CD4-positive, alpha-beta T cell treated with Interleukin-4 for 4 hours (primary cell): ENCODE measurements around the gene PER2.
"Not testable (repeated sequence)": the region's sequence is repeated elsewhere in the genome, so short reads cannot be mapped to it uniquely, and the experiment has no call there.

ENCODE experiments used
- DNase-seq: peaks from one replicate; pipeline ENCODE4 v3.0.0-alpha.2; 2020

The PER2 gene, protein sequence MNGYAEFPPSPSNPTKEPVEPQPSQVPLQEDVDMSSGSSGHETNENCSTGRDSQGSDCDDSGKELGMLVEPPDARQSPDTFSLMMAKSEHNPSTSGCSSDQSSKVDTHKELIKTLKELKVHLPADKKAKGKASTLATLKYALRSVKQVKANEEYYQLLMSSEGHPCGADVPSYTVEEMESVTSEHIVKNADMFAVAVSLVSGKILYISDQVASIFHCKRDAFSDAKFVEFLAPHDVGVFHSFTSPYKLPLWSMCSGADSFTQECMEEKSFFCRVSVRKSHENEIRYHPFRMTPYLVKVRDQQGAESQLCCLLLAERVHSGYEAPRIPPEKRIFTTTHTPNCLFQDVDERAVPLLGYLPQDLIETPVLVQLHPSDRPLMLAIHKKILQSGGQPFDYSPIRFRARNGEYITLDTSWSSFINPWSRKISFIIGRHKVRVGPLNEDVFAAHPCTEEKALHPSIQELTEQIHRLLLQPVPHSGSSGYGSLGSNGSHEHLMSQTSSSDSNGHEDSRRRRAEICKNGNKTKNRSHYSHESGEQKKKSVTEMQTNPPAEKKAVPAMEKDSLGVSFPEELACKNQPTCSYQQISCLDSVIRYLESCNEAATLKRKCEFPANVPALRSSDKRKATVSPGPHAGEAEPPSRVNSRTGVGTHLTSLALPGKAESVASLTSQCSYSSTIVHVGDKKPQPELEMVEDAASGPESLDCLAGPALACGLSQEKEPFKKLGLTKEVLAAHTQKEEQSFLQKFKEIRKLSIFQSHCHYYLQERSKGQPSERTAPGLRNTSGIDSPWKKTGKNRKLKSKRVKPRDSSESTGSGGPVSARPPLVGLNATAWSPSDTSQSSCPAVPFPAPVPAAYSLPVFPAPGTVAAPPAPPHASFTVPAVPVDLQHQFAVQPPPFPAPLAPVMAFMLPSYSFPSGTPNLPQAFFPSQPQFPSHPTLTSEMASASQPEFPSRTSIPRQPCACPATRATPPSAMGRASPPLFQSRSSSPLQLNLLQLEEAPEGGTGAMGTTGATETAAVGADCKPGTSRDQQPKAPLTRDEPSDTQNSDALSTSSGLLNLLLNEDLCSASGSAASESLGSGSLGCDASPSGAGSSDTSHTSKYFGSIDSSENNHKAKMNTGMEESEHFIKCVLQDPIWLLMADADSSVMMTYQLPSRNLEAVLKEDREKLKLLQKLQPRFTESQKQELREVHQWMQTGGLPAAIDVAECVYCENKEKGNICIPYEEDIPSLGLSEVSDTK (N-terminal part only)

GRCh38 chr2:238287737-238288649, at the start of gene PER2:
TSS of gene PER2 (minus strand) at chr2:238288610. CDS start at chr2:238277936, 10,674 bp downstream.
- peak; percentile 20 for DNase-seq

DNA sequence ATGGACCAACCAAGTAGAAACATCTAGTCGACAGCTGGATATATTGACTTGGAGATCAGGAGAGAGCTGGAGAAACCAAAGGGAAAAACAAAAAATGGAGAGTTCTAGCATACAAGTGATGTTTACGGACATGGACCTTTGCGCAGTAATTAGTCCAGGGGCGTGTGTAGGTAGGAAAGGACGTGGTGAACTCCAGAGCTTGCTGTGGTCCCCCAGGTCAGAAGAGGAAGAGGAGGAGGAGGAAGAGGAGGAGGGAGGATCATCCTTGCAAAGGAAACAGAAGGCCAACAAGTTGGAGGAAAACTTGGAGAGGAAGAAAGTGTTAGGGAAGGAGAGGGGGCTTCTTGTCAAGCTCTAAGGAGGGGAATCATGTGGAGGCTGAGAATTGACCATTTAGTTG, 49.4 kb upstream of the PER2 start:
- DNase-seq = no peak

DNA sequence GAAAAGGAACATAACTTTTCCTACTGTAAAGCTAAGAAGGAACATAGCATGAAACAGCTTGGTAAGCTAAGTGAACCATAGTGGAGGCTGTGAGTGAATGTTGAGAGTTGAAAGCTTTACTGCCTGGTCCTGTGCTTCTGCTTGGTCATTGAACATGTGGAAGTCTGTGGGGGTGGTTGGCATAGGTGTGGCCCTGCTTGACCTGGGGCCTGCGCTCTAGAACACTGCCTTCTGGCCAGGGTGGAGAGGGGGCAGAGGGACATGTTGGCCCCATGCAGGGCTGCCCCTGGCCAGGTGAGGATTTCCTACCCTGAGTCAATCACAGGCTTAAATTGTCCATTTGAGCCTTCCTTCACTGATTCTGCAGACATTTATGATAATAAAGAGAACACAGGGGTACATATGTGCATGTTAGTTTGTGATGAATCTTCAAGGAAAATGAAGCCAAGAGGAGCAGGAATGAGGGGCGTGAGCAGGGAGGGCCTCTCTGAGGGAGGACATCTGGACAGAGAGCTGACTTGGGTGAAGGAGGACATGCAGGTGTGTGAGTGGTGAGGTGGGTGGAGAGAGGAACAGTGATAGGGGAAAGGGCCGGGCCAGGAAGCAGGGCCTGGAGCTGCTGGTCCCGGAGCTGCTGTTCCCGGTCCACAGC, 48.5 kb upstream of the PER2 start:
- no peak for DNase-seq

DNA sequence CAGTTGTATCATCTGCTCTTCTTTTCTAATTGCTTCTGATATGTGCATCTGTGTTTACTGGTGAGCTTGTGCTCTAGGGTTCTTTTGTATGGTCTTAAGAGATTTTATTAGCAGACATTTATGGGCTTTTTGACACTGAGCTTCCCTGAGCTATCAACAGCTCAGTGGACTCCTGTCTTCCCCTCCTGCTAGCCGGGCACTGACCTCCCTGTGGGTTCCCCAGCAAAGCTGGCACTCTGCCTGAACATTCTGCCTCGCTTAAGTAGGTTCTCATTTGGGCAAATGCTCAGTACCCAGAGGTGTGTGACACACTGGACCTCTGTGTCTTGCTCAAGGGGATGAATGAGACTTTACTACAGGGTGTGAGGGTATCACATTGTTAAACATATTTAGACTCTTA, 47.7 kb upstream of the PER2 start:
- no peak for DNase-seq

DNA sequence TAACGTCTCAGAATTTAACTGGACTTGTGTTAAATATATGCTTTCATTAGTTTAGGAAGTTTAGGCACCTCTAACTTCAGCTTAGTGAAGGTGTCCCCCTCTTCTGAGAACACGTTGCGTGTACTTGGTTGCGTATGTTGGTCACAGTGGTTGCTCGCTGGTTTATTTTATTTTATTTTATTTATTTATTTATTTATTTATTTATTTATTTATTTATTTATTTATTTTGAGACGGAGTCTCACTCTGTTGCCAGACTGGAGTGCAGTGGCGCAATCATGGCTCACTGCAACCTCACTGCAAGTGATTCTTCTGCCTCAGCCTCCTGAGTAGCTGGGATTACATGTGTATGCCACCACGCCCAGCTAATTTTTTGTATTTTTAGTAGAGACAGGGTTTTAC, 47.2 kb upstream of the PER2 start:
- not testable (repeated sequence) for DNase-seq

GRCh38 chr2:238334885-238335284, 46.5 kb upstream of the PER2 start:
- DNase-seq = no peak

DNA sequence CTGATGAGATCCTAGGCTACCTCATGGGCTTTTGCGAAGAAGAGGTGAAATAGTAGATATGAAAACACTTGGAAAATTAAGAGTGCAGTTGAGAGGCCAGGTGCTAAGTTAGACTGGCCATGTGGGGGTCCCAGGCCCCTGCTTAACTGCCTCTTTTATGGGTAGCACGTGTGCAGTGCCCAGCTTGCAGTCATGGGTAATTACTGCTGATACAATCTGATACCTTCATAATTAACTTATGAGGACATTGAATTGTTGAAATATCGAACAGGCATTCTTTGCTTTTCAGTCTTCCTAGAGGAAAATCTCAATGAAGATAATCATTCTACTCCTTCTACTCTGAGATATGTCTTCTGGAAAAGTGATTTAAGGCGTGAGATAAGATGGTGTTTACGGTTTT, 43.5 kb upstream of the PER2 start:
- DNase-seq = no peak

DNA sequence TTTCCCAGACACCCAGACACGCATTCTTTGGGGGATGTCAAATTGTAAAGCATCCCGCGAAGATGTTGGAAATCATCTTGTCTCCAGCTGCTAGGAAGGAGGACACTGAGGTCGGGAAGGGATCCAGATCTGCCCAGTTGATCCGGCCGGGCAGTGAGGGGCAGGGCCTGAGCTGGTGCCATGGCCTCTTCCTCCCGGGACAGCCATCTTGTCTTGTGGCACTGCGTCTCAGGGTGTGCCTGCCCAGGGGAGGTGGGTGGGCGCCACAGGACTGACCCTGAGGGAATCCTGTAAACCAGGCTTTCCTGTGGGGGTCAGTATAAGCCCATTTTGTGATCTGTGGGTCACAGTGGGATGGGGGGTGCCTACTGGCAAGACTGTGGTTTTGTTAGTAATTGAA, 42.0 kb upstream of the PER2 start:
- no peak for DNase-seq

DNA sequence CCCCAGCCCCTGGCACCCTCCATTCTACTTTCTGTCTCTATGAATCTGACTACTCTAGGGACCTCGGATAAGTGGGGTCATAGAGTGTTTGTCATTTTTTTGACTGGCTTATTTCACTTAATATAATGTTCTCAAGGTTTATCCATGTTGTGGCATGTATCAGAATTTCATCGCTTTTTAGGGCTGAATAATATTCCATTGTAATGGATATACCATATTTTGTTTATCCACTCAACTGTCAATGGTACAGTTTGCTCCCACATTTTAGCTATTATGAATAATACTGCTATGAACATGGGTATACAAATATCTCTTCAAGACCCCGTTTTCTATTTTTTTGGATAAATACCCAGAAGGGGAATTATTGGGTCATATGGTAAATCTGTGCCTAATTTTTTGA, 39.3 kb upstream of the PER2 start:
- no peak for DNase-seq

DNA sequence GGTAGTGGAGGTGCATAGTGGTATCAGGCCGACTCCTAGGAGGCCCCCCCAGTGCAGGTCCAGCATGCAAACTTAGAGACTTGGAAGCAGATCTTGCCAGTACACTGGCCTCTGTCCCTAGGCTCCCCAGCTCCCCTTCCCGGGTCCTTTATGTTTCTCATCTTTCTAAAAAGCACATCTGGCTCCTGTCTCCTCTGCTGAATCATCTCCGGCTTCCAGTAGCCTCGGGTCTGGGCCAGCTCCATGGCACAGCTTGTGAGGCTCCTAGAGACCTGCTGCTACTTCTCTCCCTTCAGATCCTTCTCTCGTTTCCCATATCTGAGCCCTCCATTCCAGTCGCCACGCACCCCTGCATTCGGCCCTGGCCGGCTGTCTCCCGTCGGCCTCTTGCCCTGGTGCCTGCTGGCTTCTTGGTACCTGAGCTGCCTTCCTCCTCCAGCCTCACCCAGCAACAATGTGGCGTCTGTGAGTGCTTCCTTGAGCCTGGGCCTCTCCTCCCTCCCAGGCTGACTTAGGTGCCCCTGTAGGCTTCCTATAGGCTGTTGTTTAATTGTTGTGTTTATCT, 38.5 kb upstream of the PER2 start:
- DNase-seq = no peak

GRCh38 chr2:238325694-238326093, 37.3 kb upstream of the PER2 start:
- DNase-seq = no peak

DNA sequence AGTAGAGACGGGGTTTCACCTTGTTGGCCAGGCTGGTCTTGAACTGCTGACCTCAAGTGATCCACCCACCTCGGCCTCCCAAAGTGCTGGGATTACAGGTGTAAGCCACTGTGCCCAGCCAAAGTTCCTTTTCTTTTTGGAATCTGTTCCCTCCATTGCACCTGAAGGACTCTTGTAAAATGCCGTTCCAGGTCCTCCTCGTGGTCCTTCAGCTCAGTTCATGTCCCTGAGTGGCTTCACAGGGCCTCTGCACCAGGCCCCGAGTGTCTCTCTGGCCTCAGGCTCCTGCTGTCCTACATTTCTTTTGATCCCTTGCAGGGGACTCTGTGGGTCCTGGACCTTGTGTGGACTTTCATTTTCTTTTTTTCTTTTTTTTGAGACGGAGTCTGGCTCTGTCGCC, 35.8 kb upstream of the PER2 start:
- not testable (repeated sequence) for DNase-seq

GRCh38 chr2:238322001-238322411, 33.6 kb upstream of the PER2 start:
- no peak for DNase-seq

DNA sequence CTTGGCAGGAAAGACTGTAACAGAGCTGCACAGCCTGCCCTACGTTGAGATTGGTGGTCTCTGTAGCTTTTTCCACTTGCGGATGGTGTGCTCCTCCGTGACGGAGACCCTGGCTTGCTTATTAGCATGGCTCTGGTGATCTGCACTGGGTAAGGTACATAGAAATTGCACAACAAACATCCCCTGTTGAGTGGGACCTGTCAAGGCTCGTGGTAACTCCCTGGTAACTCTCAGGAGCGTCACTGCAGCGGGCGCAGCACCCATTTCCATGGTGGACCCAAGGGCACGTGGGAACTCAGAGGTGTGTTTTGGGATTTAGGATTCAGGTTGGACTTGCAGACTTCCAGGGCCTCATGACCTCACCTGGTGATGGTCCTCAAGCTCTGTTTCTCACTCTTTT, 33.1 kb upstream of the PER2 start:
- no peak for DNase-seq

DNA sequence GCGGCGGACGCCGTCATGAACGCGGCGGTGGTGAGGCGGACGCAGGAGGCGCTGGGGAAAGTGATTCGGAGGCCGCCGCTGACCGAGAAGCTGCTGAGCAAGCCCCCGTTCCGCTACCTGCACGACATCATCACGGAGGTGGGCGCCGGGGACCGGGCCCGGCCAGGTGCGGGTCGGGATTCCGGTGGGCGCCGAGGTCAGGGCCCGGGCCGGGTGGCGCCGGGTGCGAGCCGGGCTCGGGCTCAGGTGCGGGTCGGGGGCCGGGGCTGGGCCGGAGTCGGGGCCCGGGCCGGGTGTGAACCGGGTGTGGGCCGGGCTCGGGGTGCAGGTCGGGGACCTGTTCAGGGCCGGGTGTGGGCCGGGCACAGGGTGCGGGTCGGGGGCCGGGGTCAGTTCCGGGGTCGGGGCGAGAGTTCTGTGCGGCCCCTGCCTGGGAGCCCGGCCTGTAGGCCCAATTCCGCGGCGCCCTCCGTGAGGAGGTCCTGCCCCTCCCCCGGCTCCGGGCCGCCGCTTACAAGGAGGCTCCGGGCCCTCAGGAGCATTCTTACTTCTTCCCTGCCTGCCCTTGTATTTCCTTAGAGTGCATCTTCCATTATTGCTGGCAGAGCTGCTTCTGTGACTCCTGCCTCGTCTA, 32.4 kb upstream of the PER2 start:
- no peak for DNase-seq

GRCh38 chr2:238320246-238320647, 31.8 kb upstream of the PER2 start, which contains the start of gene TRAF3IP1:
TSS of gene TRAF3IP1 (plus strand) at chr2:238320518. CDS start at chr2:238320663, 145 bp downstream.
- DNase-seq = peak; percentile 76

GRCh38 chr2:238315031-238315595, 26.7 kb upstream of the PER2 start:
- DNase-seq = no peak

GRCh38 chr2:238314576-238314975, 26.2 kb upstream of the PER2 start:
- no peak for DNase-seq

DNA sequence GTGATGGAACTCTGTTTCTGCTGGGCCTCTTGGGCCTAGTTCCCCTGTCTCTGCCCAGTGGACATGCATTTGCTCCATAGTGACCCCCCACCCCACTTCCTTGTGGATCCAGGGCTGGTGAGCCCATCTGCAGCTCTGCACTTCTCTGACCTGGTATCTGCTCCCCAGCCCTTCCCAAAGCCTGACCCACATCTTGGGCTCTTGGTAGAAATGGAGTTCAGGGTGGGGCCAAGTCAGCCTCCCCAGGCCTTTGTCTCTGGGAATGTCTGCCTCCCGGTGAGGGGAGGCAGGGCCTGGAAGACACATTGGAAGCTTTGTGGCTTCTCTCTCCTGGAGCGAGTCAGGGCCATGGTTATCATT, 25.6 kb upstream of the PER2 start:
- DNase-seq = no peak

DNA sequence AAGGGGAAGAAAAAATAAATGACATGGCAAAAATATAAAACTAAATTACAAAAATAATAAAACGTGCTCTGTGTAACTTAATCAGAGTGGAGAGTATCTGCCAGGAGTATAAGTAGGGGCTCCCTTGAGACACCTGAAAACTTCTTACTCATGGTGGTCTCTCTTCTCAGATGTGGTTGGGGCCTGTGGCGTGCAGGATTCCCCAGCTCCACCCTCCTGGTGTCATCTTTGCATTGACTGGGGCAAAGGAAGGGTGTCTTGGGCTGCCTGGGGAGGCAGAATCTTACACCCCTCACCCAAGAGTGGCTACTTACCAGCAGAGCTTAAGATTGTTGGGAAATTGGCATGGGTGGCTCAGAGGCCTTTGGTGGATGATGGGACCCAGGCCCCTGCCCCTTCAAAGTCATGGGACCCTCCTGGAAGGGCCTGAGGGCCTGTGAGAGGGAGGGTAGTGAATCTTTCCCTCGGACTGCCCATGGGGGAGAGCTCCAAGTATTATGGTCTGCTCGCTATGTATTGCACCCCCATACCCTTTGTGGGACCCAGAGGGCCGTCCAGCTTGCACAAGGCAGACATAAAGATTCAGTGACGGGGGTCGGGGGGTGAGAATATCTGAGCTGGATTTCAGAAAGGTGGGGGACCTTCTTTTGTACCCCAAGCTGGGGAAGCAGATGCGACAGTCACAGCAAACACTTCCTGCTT, 25.0 kb upstream of the PER2 start:
- DNase-seq = no peak
